Measurements from ENCODE around the gene PRKAA1.
A peak's percentile ranks its signal among the peaks of the same experiment; 100 is the strongest.
"Not testable (repeated sequence)": the region's sequence is repeated elsewhere in the genome, so short reads cannot be mapped to it uniquely, and the experiment has no call there.

The PRKAA1 gene

DNA sequence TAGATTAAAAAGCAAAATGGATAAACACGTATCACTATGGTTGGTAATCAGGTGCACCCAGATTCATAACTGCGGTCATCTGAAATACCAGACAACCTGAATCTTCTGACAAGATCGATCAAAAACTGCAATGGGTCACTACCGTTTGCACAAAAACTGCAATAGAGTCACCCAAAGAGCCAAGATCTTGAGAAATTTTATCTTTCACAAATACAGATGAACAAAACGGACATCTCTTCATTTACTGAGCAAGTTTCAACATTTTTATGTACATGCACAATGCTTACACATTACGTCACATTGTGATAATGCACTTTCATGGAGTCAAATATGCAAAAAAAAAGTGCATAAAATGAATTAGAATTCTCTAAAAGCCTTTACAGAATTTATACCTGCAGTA is 18.6 kb downstream of the PRKAA1 start:
- DNase-seq = no peak

DNA sequence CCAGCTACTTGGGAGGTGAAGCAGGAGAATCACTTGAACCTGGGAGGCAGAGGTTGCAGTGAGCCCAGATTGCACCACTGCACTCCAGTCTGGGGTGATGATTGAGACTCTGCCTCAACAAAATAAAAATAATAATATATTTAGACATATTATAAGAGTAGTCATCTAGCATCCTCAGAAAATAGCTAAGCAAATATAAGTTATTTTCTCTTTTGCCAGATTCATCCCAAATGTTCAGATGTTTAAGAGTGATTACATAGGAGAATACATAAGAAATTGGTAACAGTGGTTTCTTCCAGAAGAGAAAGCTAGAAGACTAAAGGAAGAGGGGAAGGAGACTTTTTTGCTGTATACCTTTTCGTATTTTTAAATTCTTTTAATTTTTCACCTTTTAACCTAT is 20.0 kb downstream of the PRKAA1 start:
- no peak for DNase-seq

DNA sequence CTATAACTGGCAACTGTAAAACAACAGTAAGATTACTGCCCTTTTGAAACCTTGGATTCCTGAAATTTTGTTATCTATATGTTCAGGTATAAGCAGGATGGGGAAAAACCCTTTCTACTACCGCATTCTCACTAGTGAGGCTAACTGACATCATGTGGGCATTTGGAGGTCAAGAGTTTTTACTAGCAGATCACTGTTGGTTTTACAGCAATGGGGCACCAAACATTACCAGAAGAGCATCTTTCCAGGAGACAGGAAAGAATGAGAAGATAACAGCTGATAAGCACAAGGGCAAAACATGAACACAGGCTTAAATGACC is 21.6 kb downstream of the PRKAA1 start:
- no peak for DNase-seq

- no peak for DNase-seq
Observed at GRCh38 chr5:40775846-40776657, 22.1 kb downstream of the PRKAA1 start.

DNA sequence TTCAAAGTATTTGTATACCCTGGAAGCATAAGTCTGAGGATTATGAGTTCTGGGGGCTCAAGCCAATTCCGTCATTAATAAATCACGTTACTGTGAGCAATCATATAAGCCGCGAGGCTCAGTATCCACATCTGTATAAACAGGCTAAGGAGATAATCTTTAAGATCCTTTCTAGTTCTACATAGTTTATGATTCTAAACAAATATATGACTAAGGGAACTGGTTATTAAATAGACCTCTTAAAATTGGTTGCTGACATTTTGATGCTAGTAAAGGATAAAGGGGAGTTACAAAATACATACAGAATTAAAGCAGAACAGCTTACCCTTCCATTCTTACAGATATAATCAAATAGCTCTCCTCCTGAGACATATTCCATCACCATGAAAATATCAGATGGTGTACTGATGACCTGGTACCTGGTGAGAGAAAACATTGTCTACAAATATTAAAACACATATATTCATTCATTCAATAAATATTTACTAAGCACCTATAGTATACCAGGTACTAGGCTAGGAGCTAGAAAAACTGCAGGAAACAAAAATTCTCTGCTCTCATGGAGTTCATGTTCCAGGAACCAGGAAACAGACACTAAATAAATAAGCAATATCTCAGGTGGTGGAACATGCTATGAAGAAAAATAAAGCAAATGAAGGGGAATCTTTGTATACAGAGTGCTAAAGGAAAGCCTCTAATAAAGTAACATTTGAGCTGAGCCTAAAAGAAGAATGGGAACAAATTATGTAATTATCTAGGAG is 22.9 kb downstream of the PRKAA1 start:
- DNase-seq = no peak

DNA sequence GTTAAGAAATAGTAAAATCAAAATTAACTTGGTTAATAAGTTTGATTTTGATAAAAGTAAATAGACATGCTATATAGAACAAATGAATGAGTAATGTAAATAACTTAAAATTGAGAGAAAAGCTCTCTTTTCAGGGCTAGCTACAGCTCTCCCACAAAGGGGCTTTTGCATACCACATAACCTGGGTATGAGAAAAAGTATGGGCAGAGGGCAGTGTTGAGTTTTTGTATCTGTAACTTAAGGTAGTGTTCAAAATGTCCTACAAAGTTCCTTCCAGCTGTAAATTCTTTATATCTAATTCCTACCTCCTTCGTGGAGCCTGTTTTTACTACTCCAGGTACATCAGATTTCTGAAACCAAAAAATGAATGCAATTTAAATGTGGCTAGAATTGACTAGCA is 23.6 kb downstream of the PRKAA1 start:
- DNase-seq = no peak

- no peak for DNase-seq
Observed at GRCh38 chr5:40770764-40771163, 27.4 kb downstream of the PRKAA1 start.

DNA sequence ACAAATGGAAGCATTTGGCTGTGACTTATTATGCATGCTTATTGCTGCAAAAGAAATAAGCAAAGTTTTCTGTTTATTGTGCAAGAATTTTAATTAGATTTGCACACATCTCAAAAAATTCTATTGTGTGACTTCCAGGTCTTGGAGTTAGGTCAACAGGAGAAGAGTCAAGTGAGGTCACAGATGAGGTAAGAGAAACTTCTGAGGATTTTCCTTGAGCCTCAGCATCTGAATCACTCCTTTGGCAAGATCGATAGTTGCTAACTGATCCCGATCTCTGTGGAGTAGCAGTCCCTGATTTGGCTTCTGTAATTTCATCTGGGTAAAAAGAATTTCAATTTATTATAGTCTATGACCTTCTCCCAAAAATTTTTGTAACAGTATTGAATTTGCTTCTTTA is 35.5 kb downstream of the PRKAA1 start:
- DNase-seq = no peak

GRCh38 chr5:40757400-40757799 is 40.8 kb downstream of the PRKAA1 start:
- no peak for DNase-seq

DNA sequence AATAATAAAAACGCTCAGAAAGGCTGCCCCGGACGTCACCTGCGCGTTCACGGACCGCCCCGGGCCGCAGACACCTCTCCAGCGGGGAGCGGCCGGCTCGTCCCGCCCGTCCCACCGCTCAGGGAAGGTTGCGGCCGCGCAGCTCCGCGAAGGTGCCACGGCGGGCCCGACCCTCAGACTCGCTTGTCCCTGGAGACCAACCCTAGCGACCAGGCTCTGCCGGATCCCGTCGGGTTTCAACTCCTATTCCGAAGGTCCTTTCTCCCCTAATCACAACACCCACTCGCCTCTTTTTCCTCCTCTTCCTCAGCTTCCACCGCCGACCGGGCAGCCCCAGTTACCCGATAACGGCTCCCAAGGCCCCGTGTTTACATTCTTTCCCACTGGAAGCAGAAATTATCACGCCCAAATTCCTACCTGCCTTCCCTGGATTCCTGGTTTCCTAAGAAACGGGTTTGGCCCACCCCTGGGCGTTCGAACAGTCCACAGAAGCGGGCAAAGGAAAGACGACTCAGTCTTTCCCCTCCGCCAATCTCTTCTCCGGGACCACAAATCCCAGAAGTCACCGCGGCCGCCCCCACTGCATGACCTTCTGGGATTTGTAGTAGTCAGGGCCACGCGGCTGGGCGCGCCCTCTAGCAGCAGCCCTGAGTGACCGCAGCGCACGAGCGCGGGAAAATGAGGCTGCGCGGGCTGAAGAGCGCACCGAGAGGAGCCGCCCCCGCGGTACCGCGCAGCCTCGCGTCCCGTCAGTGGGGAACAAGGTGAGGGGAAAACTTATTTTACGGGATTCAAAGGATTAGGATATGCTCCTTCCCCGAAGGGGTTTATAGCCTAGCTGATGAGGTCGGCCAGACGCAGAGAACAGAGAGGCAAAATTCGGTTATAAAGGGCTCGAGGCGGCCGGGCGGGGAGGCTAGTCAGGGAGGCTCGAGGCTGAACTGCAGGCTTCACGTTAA is 42.5 kb downstream of the PRKAA1 start, which contains the start of gene TTC33:
Gene TTC33 (minus strand): TSS at position 555 of the 959 bp plus-strand sequence. CDS start 8,943 bp downstream, outside the sequence.
- DNase-seq = peak; percentile 84 to 93

GRCh38 chr5:40755093-40755406 is 43.1 kb downstream of the PRKAA1 start:
- DNase-seq = peak; percentile 61 to 72

GRCh38 chr5:40754381-40755092 is 43.6 kb downstream of the PRKAA1 start:
- no peak for DNase-seq

- DNase-seq = no peak
Observed at GRCh38 chr5:40746703-40747102, 51.5 kb downstream of the PRKAA1 start.

GRCh38 chr5:40743771-40744170 is 54.4 kb downstream of the PRKAA1 start:
- DNase-seq = no peak

GRCh38 chr5:40738502-40738901 is 59.7 kb downstream of the PRKAA1 start:
- DNase-seq = no peak

DNA sequence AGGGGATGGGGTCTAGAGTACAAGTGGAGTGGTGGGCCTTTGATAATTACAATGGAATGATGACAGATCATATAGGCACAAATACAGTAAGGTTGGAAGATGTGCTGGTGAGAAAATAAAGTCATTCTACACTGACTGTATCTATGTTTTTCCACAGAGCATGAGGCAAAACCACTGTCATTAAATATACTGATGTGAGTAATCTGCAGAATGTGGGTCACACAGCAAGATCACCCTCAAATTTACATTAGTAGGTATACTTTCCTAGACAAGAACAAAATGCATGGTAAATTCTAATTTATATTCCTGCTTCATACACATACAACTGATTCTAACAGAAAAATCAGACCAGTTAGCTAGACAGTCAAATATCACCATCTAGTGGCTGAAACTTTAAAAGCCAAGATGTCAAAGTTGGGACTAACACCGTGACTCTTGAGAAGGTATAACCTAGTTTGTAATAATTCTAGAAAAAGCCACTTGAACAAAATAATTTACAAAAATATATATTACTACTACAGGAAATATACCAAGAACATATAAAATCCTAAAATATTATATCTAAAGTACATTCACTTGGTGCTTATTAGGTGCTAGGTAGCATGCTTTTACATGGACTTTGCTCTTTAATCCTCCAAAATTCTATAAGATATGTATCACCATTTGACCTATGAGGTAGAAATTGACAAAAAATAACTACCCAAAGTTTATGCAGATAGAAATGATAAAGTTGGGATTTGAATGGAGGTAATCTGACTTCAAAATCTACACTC is 61.9 kb downstream of the PRKAA1 start:
- peak; percentile 47 to 61 for DNase-seq

- DNase-seq = no peak
Observed at GRCh38 chr5:40735609-40736008, 62.6 kb downstream of the PRKAA1 start.

DNA sequence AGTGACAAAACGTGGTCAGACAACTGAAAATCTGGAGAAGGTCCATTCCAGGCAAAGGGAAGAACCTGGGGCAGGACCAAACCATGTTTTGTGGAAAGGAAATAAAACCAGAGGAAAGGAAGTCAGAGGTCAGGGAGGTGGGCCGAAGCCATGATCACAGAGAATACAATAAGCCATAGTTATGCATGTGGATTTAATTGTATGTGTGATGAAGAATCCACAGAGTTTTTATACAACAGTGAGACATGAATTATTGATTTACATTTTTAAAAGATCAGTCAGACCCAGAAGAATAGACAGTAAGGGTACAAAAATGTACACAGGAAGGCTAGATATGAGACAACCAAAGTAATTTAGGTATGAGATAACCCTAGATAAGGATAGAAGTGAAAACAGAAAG is 63.2 kb downstream of the PRKAA1 start:
- no peak for DNase-seq

GRCh38 chr5:40733879-40734563 is 64.2 kb downstream of the PRKAA1 start:
- DNase-seq = no peak

- peak; percentile 28 to 55 for DNase-seq
Observed at GRCh38 chr5:40733434-40733833, 64.7 kb downstream of the PRKAA1 start.

- not testable (repeated sequence) for DNase-seq
Observed at GRCh38 chr5:40722497-40722911, 75.7 kb downstream of the PRKAA1 start.
